PC-3 (cell line): ENCODE data around the gene RNF150. TPM values are rescaled to one million over a fixed set of nuclear protein-coding genes. Genes with fewer than 3 reads are reported as not detected.
A peak's percentile ranks its signal among the peaks of the same experiment; 100 is the strongest.

ENCODE experiments used
- ATAC-seq: fragments of 200-7000 bp; cut with Tn5 transposase; 2 replicates; pipeline ENCODE4 v1.9.1; 2020; ENCODE audit warnings: mild to moderate bottlenecking, moderate library complexity
- BruUV-seq: library from RNA; stranded (reverse); fragments of 400-500 nt; replicated peaks from 2 replicates; lab custom pipeline; 2021; lab: Mats Ljungman, UMichigan
- CTCF ChIA-PET: fragments of 300-600 bp; sonication (Branson Sonifier 250); formaldehyde crosslinking; loops from one replicate; lab custom pipeline; 2022; ENCODE audit warnings: antibody characterized with exemption; lab: Charles Lee
- POLR2A ChIA-PET: fragments of 300-600 bp; sonication (Branson Sonifier 250); formaldehyde crosslinking; loops from one replicate; lab custom pipeline; 2022; ENCODE audit warnings: antibody characterized with exemption; ENCODE audit not compliant: unreplicated experiment; lab: Charles Lee
- DNase-seq: peaks from one replicate; pipeline ENCODE4 v3.0.0-alpha.2; 2015
- H2AFZ ChIP-seq: fragments of 300-600 bp; sonication (generic); 2 replicates; pipeline ENCODE4 v1.6.0; 2016; ENCODE audit warnings: antibody characterized with exemption, low read length
- H3F3A ChIP-seq: fragments of 300-600 bp; sonication (generic); one replicate; pipeline ENCODE4 v1.6.0; 2017; ENCODE audit warnings: antibody characterized with exemption, low read length, control low read depth, mild to moderate bottlenecking; ENCODE audit not compliant: unreplicated experiment
- H3K27ac ChIP-seq: fragments of 300-600 bp; sonication (generic); 2 replicates; pipeline ENCODE4 v1.5.1; 2016; ENCODE audit warnings: mild to moderate bottlenecking, low read length
- H3K27me3 ChIP-seq: fragments of 300-600 bp; sonication (generic); 2 replicates; pipeline ENCODE4 v1.6.1; 2016; ENCODE audit warnings: low read length, mixed read lengths
- H3K36me3 ChIP-seq: fragments of 300-600 bp; sonication (generic); 2 replicates; pipeline ENCODE4 v1.6.1; 2016; ENCODE audit warnings: low read depth, mixed run types, low read length, mixed read lengths
- H3K4me1 ChIP-seq: fragments of 300-600 bp; sonication (generic); 2 replicates; pipeline ENCODE4 v1.5.1; 2016; ENCODE audit warnings: low read length; ENCODE audit not compliant: insufficient read depth
- H3K4me2 ChIP-seq: fragments of 300-600 bp; sonication (generic); 2 replicates; pipeline ENCODE4 v1.6.0; 2016; ENCODE audit warnings: low read length
- H3K4me3 ChIP-seq: fragments of 300-600 bp; sonication (generic); 2 replicates; pipeline ENCODE4 v1.5.1; 2016; ENCODE audit warnings: mild to moderate bottlenecking, low read length, mixed read lengths
- H3K79me2 ChIP-seq: fragments of 300-600 bp; sonication (generic); 2 replicates; pipeline ENCODE4 v1.6.1; 2017; ENCODE audit warnings: low read length, mixed read lengths
- H3K9ac ChIP-seq: fragments of 300-600 bp; sonication (generic); 2 replicates; pipeline ENCODE4 v1.6.0; 2016; ENCODE audit warnings: mild to moderate bottlenecking, low read length
- H3K9me2 ChIP-seq: fragments of 300-600 bp; sonication (generic); replicated peaks from 2 replicates; pipeline ENCODE4 v1.6.1; 2016; ENCODE audit warnings: mixed run types, low read length, mixed read lengths
- H3K9me3 ChIP-seq: fragments of 300-600 bp; sonication (generic); 2 replicates; pipeline ENCODE4 v1.6.1; 2016; ENCODE audit warnings: low read length, mixed read lengths
- H4K20me1 ChIP-seq: fragments of 300-600 bp; sonication (generic); 2 replicates; pipeline ENCODE4 v1.6.1; 2016; ENCODE audit warnings: low read length, mixed read lengths
- CTCF ChIP-seq: fragments of 300-600 bp; sonication (generic); conservative IDR thresholded peaks from 2 replicates; pipeline ENCODE4 v1.5.1; 2017; ENCODE audit warnings: antibody characterized with exemption, low read depth, mild to moderate bottlenecking, low read length
- EZH2 ChIP-seq: fragments of 300-600 bp; sonication (generic); IDR thresholded peaks from one replicate; pipeline ENCODE4 v1.6.1; 2017; ENCODE audit warnings: antibody characterized with exemption, mild to moderate bottlenecking, low read length; ENCODE audit not compliant: unreplicated experiment
- EZH2phosphoT487 ChIP-seq: fragments of 300-600 bp; sonication (generic); IDR thresholded peaks from 2 replicates; pipeline ENCODE4 v1.6.1; 2018; ENCODE audit warnings: mild to moderate bottlenecking, antibody characterized with exemption, low read length, borderline replicate concordance
- intact Hi-C: fragments of 100-400 bp; cut with micrococcal nuclease; formaldehyde crosslinking; loops from 2 replicates; pipeline ENCODE4 v1.9.0; 2023
- total RNA-seq: library from RNA; depleted of rRNA; stranded (reverse); fragments of >200 nt; gene quantifications from 2 replicates; pipeline ENCODE4 v1.2.3, GENCODE V29; 2014

The RNF150 gene
- total RNA-seq, 1 experiment from 2014 or later: 0.55 TPM

GRCh38 chr4:140930011-140930410 lies 203.3 kb downstream of the RNF150 start:
- Histone ChIP-seq H3K4me2 (no peak overlapping the region), H3K4me3 (no peak overlapping the region), H4K20me1 (no peaks in the 10 kb centered on the region), H3K9me2 (no peaks in the 10 kb centered on the region), H3K4me1 (peaks cover 4% of the 10 kb centered on the region; the same call in 1 of the 2 replicates), H3K79me2 (no peaks in the 10 kb centered on the region), H3K9ac (no peak overlapping the region), H3K36me3 (no peaks in the 10 kb centered on the region), H3F3A (no peaks in the 10 kb centered on the region), H3K27me3 (0 out of 2 replicates have a peak, but pooled peaks cover 12% of the 10 kb centered on the region), H2AFZ (no peak overlapping the region), H3K27ac (no peak overlapping the region), H3K9me3 (no peaks in the 10 kb centered on the region)
- ChIA-PET POLR2A (no interaction called here), CTCF (no interaction called here)
- intact Hi-C loops: no loop called here
- ATAC-seq (no peak), DNase-seq (no peak)
- TF ChIP-seq EZH2: no peak
- TF ChIP-seq CTCF: no peak
- TF ChIP-seq EZH2phosphoT487: no peak
- no TSS peak for BruUV-seq

GRCh38 chr4:140928880-140929279 lies 204.4 kb downstream of the RNF150 start:
- intact Hi-C loops: no loop called here
- no peaks in the 10 kb centered on the region for H3K9me3 ChIP-seq
- TF ChIP-seq CTCF (no peak), EZH2phosphoT487 (no peak), EZH2 (no peak)
- no peak overlapping the region for H3K27ac ChIP-seq
- no peaks in the 10 kb centered on the region for H3K36me3 ChIP-seq
- no peaks in the 10 kb centered on the region for H3F3A ChIP-seq
- CTCF ChIA-PET: no interaction called here
- POLR2A ChIA-PET: no interaction called here
- ATAC-seq (peak; percentile 56; the same call in 1 of the 2 replicates), DNase-seq (peak; percentile 41)
- no peaks in the 10 kb centered on the region for H3K79me2 ChIP-seq
- H4K20me1 ChIP-seq: no peaks in the 10 kb centered on the region
- H2AFZ ChIP-seq: no peak overlapping the region
- no peak overlapping the region for H3K4me3 ChIP-seq
- no peak overlapping the region for H3K9ac ChIP-seq
- 0 out of 2 replicates have a peak, but pooled peaks cover 12% of the 10 kb centered on the region for H3K27me3 ChIP-seq
- no peak overlapping the region for H3K4me2 ChIP-seq
- H3K9me2 ChIP-seq: no peaks in the 10 kb centered on the region
- BruUV-seq: no TSS peak
- H3K4me1 ChIP-seq: peaks cover 4% of the 10 kb centered on the region; the same call in 1 of the 2 replicates

GRCh38 chr4:140926672-140927071 lies 206.6 kb downstream of the RNF150 start:
- CTCF ChIA-PET: no interaction called here

More at GRCh38 chr4:140926672-140927071, 206.6 kb downstream of the RNF150 start:
- Histone ChIP-seq H3K4me1 (no peaks in the 10 kb centered on the region), H3K9ac (no peak overlapping the region), H2AFZ (no peak overlapping the region), H3K4me2 (no peak overlapping the region), H3F3A (no peaks in the 10 kb centered on the region), H3K4me3 (no peak overlapping the region), H3K27me3 (0 out of 2 replicates have a peak, but pooled peaks cover 6% of the 10 kb centered on the region), H3K9me2 (no peaks in the 10 kb centered on the region), H3K36me3 (no peaks in the 10 kb centered on the region), H3K79me2 (no peaks in the 10 kb centered on the region), H3K9me3 (no peaks in the 10 kb centered on the region), H4K20me1 (no peaks in the 10 kb centered on the region), H3K27ac (no peak overlapping the region)
- no peak for DNase-seq
- TF ChIP-seq EZH2: no peak
- TF ChIP-seq EZH2phosphoT487: no peak
- TF ChIP-seq CTCF: no peak
- no peak for ATAC-seq
- POLR2A ChIA-PET: no interaction called here
- intact Hi-C loops: no loop called here
- BruUV-seq: no TSS peak
